Stimulated activated naive B cell treated with anti-CD40 and anti-IgM and Interleukin-4, amounts not matched to agents 10 μg/mL and 1 μg/mL and 100 μg/mL, for 72 hours (primary cell): ENCODE data around the gene ABCG4.

ENCODE experiments used
- ATAC-seq, 2 donors: fragments of 150-1000 bp; cut with Tn5 transposase; replicated peaks; 2 replicates each; pipeline ENCODE4 v1.10.0; 2021; ENCODE audit warnings: moderate library complexity in 1 of 2
- DNase-seq: peaks from one replicate; pipeline ENCODE4 v3.0.0; 2021
- H3K27ac Mint-ChIP-seq: one replicate; pipeline ENCODE4 v1.8.0; 2022; ENCODE audit warnings: mild to moderate bottlenecking, mixed read lengths
- H3K27me3 Mint-ChIP-seq, 2 donors: one replicate each; pipeline ENCODE4 v1.8.0; 2022; ENCODE audit warnings: mixed read lengths in 2 of 2
- H3K36me3 Mint-ChIP-seq, 2 donors: one replicate each; pipeline ENCODE4 v1.8.0; 2022; ENCODE audit warnings: mixed read lengths in 2 of 2, mild to moderate bottlenecking in 1 of 2
- H3K4me1 Mint-ChIP-seq, 2 donors: one replicate each; pipeline ENCODE4 v1.8.0; 2022; ENCODE audit warnings: mixed read lengths in 2 of 2, mild to moderate bottlenecking in 1 of 2
- H3K4me3 Mint-ChIP-seq, 2 donors: one replicate each; pipeline ENCODE4 v1.8.0; 2022; ENCODE audit warnings: mild to moderate bottlenecking in 2 of 2, mixed read lengths in 2 of 2, moderate library complexity in 1 of 2
- H3K9me3 Mint-ChIP-seq, 2 donors: one replicate each; pipeline ENCODE4 v1.8.0; 2022; ENCODE audit warnings: mixed read lengths in 2 of 2, mild to moderate bottlenecking in 1 of 2

ABCG4 gene

GRCh38 chr11:119110439-119110838 is 38.4 kb upstream of the ABCG4 start:
- peaks cover 32 to 49% of the 10 kb centered on the region in 2 donors for H3K4me1 Mint-ChIP-seq
- no peak overlapping the region for H3K27ac Mint-ChIP-seq
- no peak for ATAC-seq
- H3K27me3 Mint-ChIP-seq: no peaks in the 10 kb centered on the region
- peaks cover 18 to 40% of the 10 kb centered on the region in 2 donors for H3K36me3 Mint-ChIP-seq
- H3K9me3 Mint-ChIP-seq: no peaks in the 10 kb centered on the region
- DNase-seq: no peak
- H3K4me3 Mint-ChIP-seq: no peak overlapping the region

GRCh38 chr11:119111361-119111925 is 37.4 kb upstream of the ABCG4 start:
- Mint-ChIP-seq H3K4me3 (no peak overlapping the region), H3K4me1 (peaks cover 26 to 48% of the 10 kb centered on the region in 2 donors), H3K27ac (no peak overlapping the region), H3K27me3 (no peaks in the 10 kb centered on the region), H3K36me3 (peaks cover 21 to 49% of the 10 kb centered on the region in 2 donors), H3K9me3 (no peaks in the 10 kb centered on the region)
- DNase-seq: no peak
- no peak for ATAC-seq

GRCh38 chr11:119112314-119113020 is 36.4 kb upstream of the ABCG4 start:
- H3K27me3 Mint-ChIP-seq: no peaks in the 10 kb centered on the region
- H3K4me3 Mint-ChIP-seq: no peak overlapping the region
- H3K27ac Mint-ChIP-seq: no peak overlapping the region
- H3K9me3 Mint-ChIP-seq: no peaks in the 10 kb centered on the region
- H3K4me1 Mint-ChIP-seq: peaks cover 21 to 42% of the 10 kb centered on the region in 2 donors
- DNase-seq (no peak), ATAC-seq (no peak)
- peaks cover 26 to 55% of the 10 kb centered on the region in 2 donors for H3K36me3 Mint-ChIP-seq

GRCh38 chr11:119113716-119114115 is 35.1 kb upstream of the ABCG4 start:
- H3K27ac Mint-ChIP-seq: peak overlapping the region; percentile 14
- no peak for ATAC-seq
- H3K36me3 Mint-ChIP-seq: peaks cover 26 to 58% of the 10 kb centered on the region in 2 donors
- H3K9me3 Mint-ChIP-seq: no peaks in the 10 kb centered on the region
- DNase-seq: no peak
- H3K27me3 Mint-ChIP-seq: no peaks in the 10 kb centered on the region
- no peak overlapping the region for H3K4me3 Mint-ChIP-seq
- peaks cover 15 to 34% of the 10 kb centered on the region in 2 donors for H3K4me1 Mint-ChIP-seq

GRCh38 chr11:119114351-119114750 is 34.5 kb upstream of the ABCG4 start:
- H3K27me3 Mint-ChIP-seq: no peaks in the 10 kb centered on the region
- H3K4me1 Mint-ChIP-seq: peaks cover 9 to 27% of the 10 kb centered on the region in 2 donors
- ATAC-seq: no peak
- H3K9me3 Mint-ChIP-seq: no peaks in the 10 kb centered on the region
- DNase-seq: no peak
- peaks cover 26 to 58% of the 10 kb centered on the region in 2 donors for H3K36me3 Mint-ChIP-seq
- no peak overlapping the region for H3K4me3 Mint-ChIP-seq
- no peak overlapping the region for H3K27ac Mint-ChIP-seq

GRCh38 chr11:119115484-119116234 is 33.2 kb upstream of the ABCG4 start:
- peaks cover 8 to 22% of the 10 kb centered on the region in 2 donors for H3K4me1 Mint-ChIP-seq

GRCh38 chr11:119116235-119116594 is 32.6 kb upstream of the ABCG4 start:
- Mint-ChIP-seq H3K27me3 (no peaks in the 10 kb centered on the region), H3K9me3 (no peaks in the 10 kb centered on the region), H3K27ac (no peak overlapping the region), H3K4me1 (peaks cover 11 to 25% of the 10 kb centered on the region in 2 donors), H3K36me3 (peaks cover 19 to 46% of the 10 kb centered on the region in 2 donors), H3K4me3 (no peak overlapping the region)
- no peak for DNase-seq
- ATAC-seq: no peak

More at GRCh38 chr11:119115484-119116234, 33.2 kb upstream of the ABCG4 start:
- no peak for ATAC-seq
- peaks cover 21 to 51% of the 10 kb centered on the region in 2 donors for H3K36me3 Mint-ChIP-seq
- no peak for DNase-seq
- no peaks in the 10 kb centered on the region for H3K27me3 Mint-ChIP-seq
- H3K27ac Mint-ChIP-seq: peak overlapping the region; percentile 38
- H3K9me3 Mint-ChIP-seq: no peaks in the 10 kb centered on the region
- H3K4me3 Mint-ChIP-seq: no peak overlapping the region

- H3K27me3 Mint-ChIP-seq: no peaks in the 10 kb centered on the region
- no peak overlapping the region for H3K27ac Mint-ChIP-seq
- peaks cover 11 to 25% of the 10 kb centered on the region in 2 donors for H3K4me1 Mint-ChIP-seq
- ATAC-seq: no peak
- no peak for DNase-seq
- no peaks in the 10 kb centered on the region for H3K9me3 Mint-ChIP-seq
- peaks cover 17 to 42% of the 10 kb centered on the region in 2 donors for H3K36me3 Mint-ChIP-seq
- H3K4me3 Mint-ChIP-seq: no peak overlapping the region
These were observed 32.3 kb upstream of the ABCG4 start for GRCh38 chr11:119116601-119117000.

- Mint-ChIP-seq H3K27ac (no peak overlapping the region), H3K27me3 (no peaks in the 10 kb centered on the region), H3K4me1 (peaks cover 14 to 29% of the 10 kb centered on the region in 2 donors), H3K9me3 (no peaks in the 10 kb centered on the region), H3K4me3 (no peak overlapping the region), H3K36me3 (peaks cover 17 to 38% of the 10 kb centered on the region in 2 donors)
- ATAC-seq (no peak), DNase-seq (no peak)
These were observed 31.7 kb upstream of the ABCG4 start for GRCh38 chr11:119117004-119117706.

- ATAC-seq (no peak), DNase-seq (no peak)
- no peaks in the 10 kb centered on the region for H3K9me3 Mint-ChIP-seq
- peaks cover 15 to 34% of the 10 kb centered on the region in 2 donors for H3K36me3 Mint-ChIP-seq
- no peak overlapping the region for H3K27ac Mint-ChIP-seq
- no peaks in the 10 kb centered on the region for H3K27me3 Mint-ChIP-seq
- H3K4me3 Mint-ChIP-seq: no peak overlapping the region
- H3K4me1 Mint-ChIP-seq: peaks cover 22 to 40% of the 10 kb centered on the region in 2 donors
These were observed 30.6 kb upstream of the ABCG4 start for GRCh38 chr11:119118227-119118626.

GRCh38 chr11:119118946-119119345 is 29.9 kb upstream of the ABCG4 start:
- H3K36me3 Mint-ChIP-seq: peaks cover 16 to 32% of the 10 kb centered on the region in 2 donors
- no peak overlapping the region for H3K4me3 Mint-ChIP-seq
- H3K9me3 Mint-ChIP-seq: no peaks in the 10 kb centered on the region
- no peak for DNase-seq
- peaks cover 23 to 43% of the 10 kb centered on the region in 2 donors for H3K4me1 Mint-ChIP-seq
- H3K27me3 Mint-ChIP-seq: no peaks in the 10 kb centered on the region
- ATAC-seq: no peak
- no peak overlapping the region for H3K27ac Mint-ChIP-seq

GRCh38 chr11:119120639-119121007 is 28.2 kb upstream of the ABCG4 start:
- H3K9me3 Mint-ChIP-seq: no peaks in the 10 kb centered on the region
- peak overlapping the region; percentile 68 for H3K27ac Mint-ChIP-seq
- peaks cover 15 to 28% of the 10 kb centered on the region in 2 donors for H3K36me3 Mint-ChIP-seq
- DNase-seq (no peak), ATAC-seq (no peak)
- no peaks in the 10 kb centered on the region for H3K27me3 Mint-ChIP-seq
- H3K4me3 Mint-ChIP-seq: peak overlapping the region; percentile 90 to 96
- peaks cover 23 to 37% of the 10 kb centered on the region in 2 donors for H3K4me1 Mint-ChIP-seq

GRCh38 chr11:119121008-119121810 is 27.6 kb upstream of the ABCG4 start, which contains the start of gene HINFP:
Gene HINFP, plus strand, starts transcription at chr11:119121580. Its CDS starts 5,365 bp downstream, at chr11:119126945.
- DNase-seq (peak; percentile 98), ATAC-seq (peak; percentile 96 to 98)
- Mint-ChIP-seq H3K27ac (peak within 1 kb of the TSS; percentile 68), H3K4me1 (peaks cover 23 to 32% of the 10 kb centered on the region in 2 donors), H3K4me3 (peak within 1 kb of the TSS; percentile 90 to 96), H3K27me3 (no peaks in the 10 kb centered on the region), H3K36me3 (peaks cover 13 to 23% of the 10 kb centered on the region in 2 donors), H3K9me3 (no peaks in the 10 kb centered on the region)
